Upper lobe of left lung (tissue), 4 donors: ENCODE data around the gene COX20.

Source experiments
- CTCF ChIP-seq, 6 experiments: fragments of 450-650 bp in 4 of 6; fragments of 200-600 bp in 2 of 6; sonication (generic) in 2 of 6; IDR thresholded peaks; one replicate each; pipeline ENCODE4 v1.5.1; 2016 to 2019; ENCODE audit warnings: antibody characterized with exemption in 6 of 6
- POLR2A ChIP-seq, 4 donors: fragments of 450-650 bp; IDR thresholded peaks; one replicate each; pipeline ENCODE4 v1.5.1; 2016 to 2017; ENCODE audit warnings: antibody characterized with exemption in 4 of 4, mild to moderate bottlenecking in 2 of 4

- TF ChIP-seq POLR2A (IDR thresholded peaks at IDR 0.05) (no peak), CTCF (IDR thresholded peaks at IDR 0.05) (no peak)
Measured at GRCh38 chr1:244881552-244882280, 46.3 kb downstream of the COX20 start.
